Mucosa of stomach (tissue), 1 donor: ENCODE measurements around the gene CD300LG.
A peak's percentile ranks its signal among the peaks of the same experiment; 100 is the strongest.

Experiments
- H3K27me3 ChIP-seq: one replicate; pipeline ENCODE4 v1.7.0; 2013; ENCODE audit warnings: mild to moderate bottlenecking, low read length; ENCODE audit not compliant: control insufficient read depth, insufficient read depth
- H3K36me3 ChIP-seq: one replicate; pipeline ENCODE4 v1.7.0; 2013; ENCODE audit warnings: low read length; ENCODE audit not compliant: control insufficient read depth, insufficient read depth
- H3K4me1 ChIP-seq: one replicate; pipeline ENCODE4 v1.7.0; 2013; ENCODE audit warnings: mild to moderate bottlenecking, low read length; ENCODE audit not compliant: control insufficient read depth, insufficient read depth
- H3K4me3 ChIP-seq: one replicate; pipeline ENCODE4 v1.7.0; 2013; ENCODE audit warnings: low read length
- H3K9ac ChIP-seq: one replicate; pipeline ENCODE4 v1.7.0; 2013; ENCODE audit warnings: mild to moderate bottlenecking, low read length, moderate library complexity
- H3K9me3 ChIP-seq: one replicate; pipeline ENCODE4 v1.7.0; 2013; ENCODE audit warnings: mild to moderate bottlenecking, low read length, moderate library complexity; ENCODE audit not compliant: control insufficient read depth
- donor health status: Pancreatic carcinoma.

Gene CD300LG

GRCh38 chr17:43813386-43813785 is 33.6 kb upstream of the CD300LG start:
- no peaks in the 10 kb centered on the region for H3K36me3 ChIP-seq

GRCh38 chr17:43814026-43814425 is 33.0 kb upstream of the CD300LG start:
- Histone ChIP-seq H3K27me3 (no peaks in the 10 kb centered on the region), H3K9me3 (no peaks in the 10 kb centered on the region), H3K4me1 (no peaks in the 10 kb centered on the region), H3K9ac (no peak overlapping the region), H3K36me3 (no peaks in the 10 kb centered on the region), H3K4me3 (no peak overlapping the region)

More at GRCh38 chr17:43813386-43813785, 33.6 kb upstream of the CD300LG start:
- Histone ChIP-seq H3K9ac (no peak overlapping the region), H3K9me3 (no peaks in the 10 kb centered on the region), H3K4me1 (no peaks in the 10 kb centered on the region), H3K27me3 (no peaks in the 10 kb centered on the region), H3K4me3 (no peak overlapping the region)

DNA sequence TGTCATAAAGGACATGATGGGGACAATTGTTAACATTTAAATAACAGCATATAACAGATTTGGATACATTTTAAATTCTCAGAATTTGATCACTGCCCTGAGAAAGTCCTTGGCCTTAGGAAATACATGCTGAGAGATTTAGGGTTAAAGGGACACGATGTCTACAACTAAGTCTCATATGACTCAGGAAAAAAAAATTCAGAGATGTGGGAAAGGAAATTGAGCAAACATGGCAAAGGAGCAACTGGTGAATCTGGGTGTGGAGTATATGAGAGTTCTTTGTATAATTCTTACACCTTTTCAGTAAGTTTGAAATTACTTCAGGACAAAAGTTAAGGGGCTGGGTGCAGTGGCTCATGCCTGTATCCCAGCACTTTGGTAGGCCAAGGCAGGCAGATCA is 32.3 kb upstream of the CD300LG start:
- Histone ChIP-seq H3K36me3 (no peaks in the 10 kb centered on the region), H3K27me3 (no peaks in the 10 kb centered on the region), H3K9ac (no peak overlapping the region), H3K4me3 (no peak overlapping the region), H3K4me1 (no peaks in the 10 kb centered on the region), H3K9me3 (no peaks in the 10 kb centered on the region)

DNA sequence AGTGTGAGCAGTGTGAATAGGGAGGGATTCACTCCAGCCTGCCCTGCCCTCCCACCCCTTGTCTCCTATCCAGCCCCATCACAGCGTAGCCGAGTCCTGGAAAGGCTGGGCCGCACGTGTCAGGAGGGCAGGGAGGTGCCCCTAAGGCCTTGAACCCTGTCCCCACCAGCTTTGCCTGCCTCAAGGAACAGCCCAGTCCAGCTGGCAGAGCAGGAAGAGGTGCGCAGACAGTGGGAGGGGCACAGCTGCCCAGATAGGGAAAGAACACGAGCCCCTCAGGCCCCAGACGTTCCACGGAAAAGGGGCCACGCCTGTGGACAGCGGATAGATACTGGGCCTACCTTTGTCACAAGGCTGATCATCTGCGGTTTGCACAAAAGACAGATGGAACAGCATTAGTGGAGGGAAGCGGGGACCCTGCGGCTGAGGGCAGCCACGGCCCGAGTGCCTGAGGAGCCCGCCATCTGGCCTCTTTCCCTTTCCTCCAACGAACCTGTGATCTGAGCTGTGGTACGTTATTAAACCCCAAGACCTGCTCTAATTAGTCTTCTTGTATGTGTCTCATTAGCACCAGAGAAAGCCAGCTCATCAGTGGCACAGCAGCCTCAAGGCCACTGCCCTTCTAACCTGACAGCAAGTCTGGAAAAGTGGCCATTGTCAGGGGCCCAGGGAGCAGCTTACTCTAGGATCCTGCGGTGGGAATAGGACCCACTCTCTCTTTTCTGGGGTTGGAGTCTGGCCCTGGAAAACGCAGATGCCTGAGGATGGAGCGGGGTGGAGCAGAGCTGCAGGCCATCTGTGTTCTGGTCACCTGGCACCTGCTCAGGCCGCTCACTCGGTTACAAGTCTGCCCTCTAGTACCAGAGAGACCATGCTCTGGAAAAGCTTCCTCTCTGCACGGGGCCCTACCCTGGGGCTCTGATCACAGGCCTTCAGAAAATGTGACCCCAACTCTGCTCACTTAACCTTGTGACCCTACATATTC is 30.3 kb upstream of the CD300LG start:
- Histone ChIP-seq H3K4me3 (no peak overlapping the region), H3K9ac (no peak overlapping the region), H3K36me3 (no peaks in the 10 kb centered on the region), H3K9me3 (no peaks in the 10 kb centered on the region), H3K4me1 (no peaks in the 10 kb centered on the region), H3K27me3 (no peaks in the 10 kb centered on the region)

- no peak overlapping the region for H3K9ac ChIP-seq
- H3K4me3 ChIP-seq: no peak overlapping the region
- no peaks in the 10 kb centered on the region for H3K9me3 ChIP-seq
- no peaks in the 10 kb centered on the region for H3K36me3 ChIP-seq
- H3K4me1 ChIP-seq: peaks cover 3% of the 10 kb centered on the region
- H3K27me3 ChIP-seq: no peaks in the 10 kb centered on the region
Measured at GRCh38 chr17:43817826-43818225, 29.1 kb upstream of the CD300LG start.

GRCh38 chr17:43818966-43819365 is 28.0 kb upstream of the CD300LG start:
- H3K27me3 ChIP-seq: no peaks in the 10 kb centered on the region
- H3K36me3 ChIP-seq: no peaks in the 10 kb centered on the region
- H3K4me1 ChIP-seq: peaks cover 14% of the 10 kb centered on the region
- no peaks in the 10 kb centered on the region for H3K9me3 ChIP-seq
- no peak overlapping the region for H3K9ac ChIP-seq
- H3K4me3 ChIP-seq: no peak overlapping the region

- Histone ChIP-seq H3K4me3 (no peak overlapping the region), H3K27me3 (no peaks in the 10 kb centered on the region), H3K9ac (no peak overlapping the region), H3K4me1 (peaks cover 14% of the 10 kb centered on the region), H3K36me3 (no peaks in the 10 kb centered on the region), H3K9me3 (no peaks in the 10 kb centered on the region)
Measured at GRCh38 chr17:43820759-43821158, 26.2 kb upstream of the CD300LG start.

GRCh38 chr17:43822570-43823190 is 24.3 kb upstream of the CD300LG start:
- no peaks in the 10 kb centered on the region for H3K36me3 ChIP-seq
- no peaks in the 10 kb centered on the region for H3K9me3 ChIP-seq
- no peaks in the 10 kb centered on the region for H3K27me3 ChIP-seq
- H3K4me3 ChIP-seq: no peak overlapping the region
- peaks cover 14% of the 10 kb centered on the region for H3K4me1 ChIP-seq
- H3K9ac ChIP-seq: no peak overlapping the region

- peaks cover 14% of the 10 kb centered on the region for H3K4me1 ChIP-seq
- no peaks in the 10 kb centered on the region for H3K9me3 ChIP-seq
- no peaks in the 10 kb centered on the region for H3K36me3 ChIP-seq
- H3K27me3 ChIP-seq: no peaks in the 10 kb centered on the region
- H3K9ac ChIP-seq: peak overlapping the region; percentile 19
- H3K4me3 ChIP-seq: no peak overlapping the region
Measured at GRCh38 chr17:43823350-43824084, 23.5 kb upstream of the CD300LG start.

- Histone ChIP-seq H3K4me1 (peaks cover 14% of the 10 kb centered on the region), H3K4me3 (no peak overlapping the region), H3K36me3 (no peaks in the 10 kb centered on the region), H3K9me3 (no peaks in the 10 kb centered on the region), H3K27me3 (no peaks in the 10 kb centered on the region), H3K9ac (no peak overlapping the region)
Measured at GRCh38 chr17:43825567-43825966, 21.4 kb upstream of the CD300LG start.

DNA sequence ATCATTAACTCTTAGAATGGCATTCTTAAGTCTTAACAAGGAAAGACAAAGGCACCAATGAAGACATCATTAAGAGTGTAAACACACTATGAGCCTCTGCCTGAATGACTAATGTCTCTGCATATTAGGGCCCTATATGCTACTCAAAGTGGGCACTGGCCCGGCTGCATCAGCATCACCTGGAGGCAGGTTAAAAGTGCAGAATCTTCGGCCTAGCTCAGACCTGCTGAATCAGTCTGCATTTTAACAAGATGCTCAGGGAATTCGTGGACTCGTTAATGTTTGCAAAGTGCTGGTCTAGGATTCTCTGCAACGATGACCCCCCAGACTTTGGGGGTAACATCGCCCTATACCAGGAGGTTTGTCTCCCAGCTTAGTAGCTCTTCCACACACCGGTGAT is 20.8 kb upstream of the CD300LG start:
- Histone ChIP-seq H3K27me3 (no peaks in the 10 kb centered on the region), H3K4me3 (no peak overlapping the region), H3K36me3 (no peaks in the 10 kb centered on the region), H3K9me3 (no peaks in the 10 kb centered on the region), H3K4me1 (peaks cover 14% of the 10 kb centered on the region), H3K9ac (no peak overlapping the region)

DNA sequence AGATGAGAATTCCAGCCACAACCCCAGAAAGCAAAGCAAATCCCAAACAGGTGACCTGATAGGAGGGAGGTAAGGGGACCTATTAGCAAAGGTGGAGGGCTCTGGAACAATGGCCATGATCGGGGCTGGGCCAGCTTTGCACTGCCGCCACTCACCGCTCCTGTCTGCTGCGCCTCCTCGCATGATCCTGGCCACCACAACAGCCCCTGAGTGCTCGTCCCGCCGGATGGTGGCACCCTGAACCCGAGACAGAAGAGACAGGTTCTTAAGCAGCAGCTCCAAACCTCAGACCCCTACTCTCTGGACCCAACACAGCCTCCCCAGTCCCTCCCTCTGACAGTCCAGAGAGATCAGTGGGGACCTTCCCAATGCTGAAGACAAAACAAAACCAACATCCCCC is 19.4 kb upstream of the CD300LG start:
- Histone ChIP-seq H3K36me3 (no peaks in the 10 kb centered on the region), H3K9me3 (no peaks in the 10 kb centered on the region), H3K9ac (no peak overlapping the region), H3K27me3 (no peaks in the 10 kb centered on the region), H3K4me1 (peaks cover 19% of the 10 kb centered on the region), H3K4me3 (no peak overlapping the region)
